Measurements from ENCODE around the gene CPEB2.

DNA sequence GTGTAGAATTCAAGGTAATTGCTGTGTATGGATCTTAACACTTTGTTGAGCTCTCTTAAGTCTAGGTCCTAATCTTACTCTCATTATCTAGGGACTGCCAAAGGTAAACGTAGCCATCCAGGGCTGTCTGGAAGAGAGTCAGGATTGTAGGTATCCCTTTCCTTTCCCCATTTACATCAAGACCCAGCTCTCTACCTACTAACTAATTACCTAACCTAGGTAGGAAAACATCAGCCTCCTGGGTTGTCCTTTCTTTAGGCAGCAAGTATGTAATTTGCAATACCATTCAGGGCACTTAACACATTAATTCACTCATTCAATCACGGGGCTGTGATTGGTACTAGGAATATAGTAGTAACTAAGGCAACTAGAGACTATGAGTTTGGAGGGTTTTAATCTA, 15.2 kb upstream of the CPEB2 start:
- TF ChIP-seq, protein P1, sequence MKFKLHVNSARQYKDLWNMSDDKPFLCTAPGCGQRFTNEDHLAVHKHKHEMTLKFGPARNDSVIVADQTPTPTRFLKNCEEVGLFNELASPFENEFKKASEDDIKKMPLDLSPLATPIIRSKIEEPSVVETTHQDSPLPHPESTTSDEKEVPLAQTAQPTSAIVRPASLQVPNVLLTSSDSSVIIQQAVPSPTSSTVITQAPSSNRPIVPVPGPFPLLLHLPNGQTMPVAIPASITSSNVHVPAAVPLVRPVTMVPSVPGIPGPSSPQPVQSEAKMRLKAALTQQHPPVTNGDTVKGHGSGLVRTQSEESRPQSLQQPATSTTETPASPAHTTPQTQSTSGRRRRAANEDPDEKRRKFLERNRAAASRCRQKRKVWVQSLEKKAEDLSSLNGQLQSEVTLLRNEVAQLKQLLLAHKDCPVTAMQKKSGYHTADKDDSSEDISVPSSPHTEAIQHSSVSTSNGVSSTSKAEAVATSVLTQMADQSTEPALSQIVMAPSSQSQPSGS (CRISPR knock-in tag; IDR thresholded peaks at IDR 0.05; ENCODE audit: borderline replicate concordance, low read depth): no peak
- TF ChIP-seq, protein P2, sequence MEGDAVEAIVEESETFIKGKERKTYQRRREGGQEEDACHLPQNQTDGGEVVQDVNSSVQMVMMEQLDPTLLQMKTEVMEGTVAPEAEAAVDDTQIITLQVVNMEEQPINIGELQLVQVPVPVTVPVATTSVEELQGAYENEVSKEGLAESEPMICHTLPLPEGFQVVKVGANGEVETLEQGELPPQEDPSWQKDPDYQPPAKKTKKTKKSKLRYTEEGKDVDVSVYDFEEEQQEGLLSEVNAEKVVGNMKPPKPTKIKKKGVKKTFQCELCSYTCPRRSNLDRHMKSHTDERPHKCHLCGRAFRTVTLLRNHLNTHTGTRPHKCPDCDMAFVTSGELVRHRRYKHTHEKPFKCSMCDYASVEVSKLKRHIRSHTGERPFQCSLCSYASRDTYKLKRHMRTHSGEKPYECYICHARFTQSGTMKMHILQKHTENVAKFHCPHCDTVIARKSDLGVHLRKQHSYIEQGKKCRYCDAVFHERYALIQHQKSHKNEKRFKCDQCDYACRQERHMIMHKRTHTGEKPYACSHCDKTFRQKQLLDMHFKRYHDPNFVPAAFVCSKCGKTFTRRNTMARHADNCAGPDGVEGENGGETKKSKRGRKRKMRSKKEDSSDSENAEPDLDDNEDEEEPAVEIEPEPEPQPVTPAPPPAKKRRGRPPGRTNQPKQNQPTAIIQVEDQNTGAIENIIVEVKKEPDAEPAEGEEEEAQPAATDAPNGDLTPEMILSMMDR (IDR thresholded peaks at IDR 0.05): no peak
- TF ChIP-seq FOXJ3 (CRISPR knock-in tag; IDR thresholded peaks at IDR 0.05; ENCODE audit: borderline replicate concordance) (no peak), TCF7 (CRISPR knock-in tag; IDR thresholded peaks at IDR 0.05; ENCODE audit: low read depth) (no peak), TP53 (CRISPR knock-in tag; IDR thresholded peaks at IDR 0.05) (no peak), RELA (CRISPR knock-in tag; IDR thresholded peaks at IDR 0.05; ENCODE audit: borderline replicate concordance) (no peak), SMAD4 (CRISPR knock-in tag; IDR thresholded peaks at IDR 0.05) (no peak)
- TF ChIP-seq, protein P3, sequence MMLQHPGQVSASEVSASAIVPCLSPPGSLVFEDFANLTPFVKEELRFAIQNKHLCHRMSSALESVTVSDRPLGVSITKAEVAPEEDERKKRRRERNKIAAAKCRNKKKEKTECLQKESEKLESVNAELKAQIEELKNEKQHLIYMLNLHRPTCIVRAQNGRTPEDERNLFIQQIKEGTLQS (CRISPR knock-in tag; conservative IDR thresholded peaks at IDR 0.05): no peak
- TF ChIP-seq, protein P4, sequence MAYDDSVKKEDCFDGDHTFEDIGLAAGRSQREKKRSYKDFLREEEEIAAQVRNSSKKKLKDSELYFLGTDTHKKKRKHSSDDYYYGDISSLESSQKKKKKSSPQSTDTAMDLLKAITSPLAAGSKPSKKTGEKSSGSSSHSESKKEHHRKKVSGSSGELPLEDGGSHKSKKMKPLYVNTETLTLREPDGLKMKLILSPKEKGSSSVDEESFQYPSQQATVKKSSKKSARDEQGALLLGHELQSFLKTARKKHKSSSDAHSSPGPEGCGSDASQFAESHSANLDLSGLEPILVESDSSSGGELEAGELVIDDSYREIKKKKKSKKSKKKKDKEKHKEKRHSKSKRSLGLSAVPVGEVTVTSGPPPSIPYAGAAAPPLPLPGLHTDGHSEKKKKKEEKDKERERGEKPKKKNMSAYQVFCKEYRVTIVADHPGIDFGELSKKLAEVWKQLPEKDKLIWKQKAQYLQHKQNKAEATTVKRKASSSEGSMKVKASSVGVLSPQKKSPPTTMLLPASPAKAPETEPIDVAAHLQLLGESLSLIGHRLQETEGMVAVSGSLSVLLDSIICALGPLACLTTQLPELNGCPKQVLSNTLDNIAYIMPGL (CRISPR knock-in tag; IDR thresholded peaks at IDR 0.05): no peak
- TF ChIP-seq, protein P5, sequence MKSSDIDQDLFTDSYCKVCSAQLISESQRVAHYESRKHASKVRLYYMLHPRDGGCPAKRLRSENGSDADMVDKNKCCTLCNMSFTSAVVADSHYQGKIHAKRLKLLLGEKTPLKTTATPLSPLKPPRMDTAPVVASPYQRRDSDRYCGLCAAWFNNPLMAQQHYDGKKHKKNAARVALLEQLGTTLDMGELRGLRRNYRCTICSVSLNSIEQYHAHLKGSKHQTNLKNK (CRISPR knock-in tag; IDR thresholded peaks at IDR 0.05): no peak
- TF ChIP-seq, protein P6, sequence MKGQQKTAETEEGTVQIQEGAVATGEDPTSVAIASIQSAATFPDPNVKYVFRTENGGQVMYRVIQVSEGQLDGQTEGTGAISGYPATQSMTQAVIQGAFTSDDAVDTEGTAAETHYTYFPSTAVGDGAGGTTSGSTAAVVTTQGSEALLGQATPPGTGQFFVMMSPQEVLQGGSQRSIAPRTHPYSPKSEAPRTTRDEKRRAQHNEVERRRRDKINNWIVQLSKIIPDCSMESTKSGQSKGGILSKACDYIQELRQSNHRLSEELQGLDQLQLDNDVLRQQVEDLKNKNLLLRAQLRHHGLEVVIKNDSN (CRISPR knock-in tag; IDR thresholded peaks at IDR 0.05): no peak
